ENCODE data around the gene CAMK2N2. TPM values are rescaled to one million over a fixed set of nuclear protein-coding genes. Genes with fewer than 3 reads are reported as not detected.

Gene CAMK2N2
- total RNA-seq, 2 donors from 2014 or later: 0.33 to 1.8 TPM

DNA sequence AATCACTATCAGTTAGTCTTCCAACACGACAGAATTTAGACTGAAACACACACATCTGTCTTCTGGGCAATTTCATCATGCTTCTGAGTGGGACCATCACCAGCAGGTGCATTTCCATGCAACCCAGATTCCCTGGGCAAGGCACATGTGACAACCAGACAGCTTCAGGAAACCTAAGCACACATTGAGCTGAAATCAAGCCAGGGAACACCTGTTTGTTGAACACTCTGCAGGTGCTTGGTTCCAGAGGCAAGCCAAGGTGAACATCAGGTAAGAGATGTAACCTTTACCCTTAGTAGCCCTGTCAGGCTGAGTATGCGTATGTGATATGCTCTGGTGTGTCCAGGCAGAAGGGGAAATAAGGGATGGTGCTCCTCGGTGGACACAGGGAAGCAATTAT is 34.4 kb upstream of the CAMK2N2 start:
- H3K27ac ChIP-seq (ENCODE audit: low read depth, low read length): no peak overlapping the region
- peaks cover 8% of the 10 kb centered on the region for H3K36me3 ChIP-seq (ENCODE audit: control insufficient read depth, insufficient read depth, low read length)
- 78 to 81% methylated on average over 2 to 3 of the region's 3 CpGs for WGBS, 2 experiments (ENCODE audit: insufficient coverage in 1 of 2, insufficient read length in 1 of 2)
- H3K27me3 ChIP-seq (ENCODE audit: control insufficient read depth, insufficient read depth, low read length, poor library complexity, severe bottlenecking): peaks cover 7% of the 10 kb centered on the region
- Mint-ChIP-seq H3K27me3 (ENCODE audit: insufficient read depth) (peaks cover 7% of the 10 kb centered on the region), H3K9me3 (no peaks in the 10 kb centered on the region), H3K4me3 (no peak overlapping the region), H3K27ac (no peak overlapping the region), H3K4me1 (peaks cover 12% of the 10 kb centered on the region), H3K36me3 (ENCODE audit: low read depth) (peaks cover 14% of the 10 kb centered on the region)
- H3K4me3 ChIP-seq (ENCODE audit: low read length): no peak overlapping the region
- DNase-seq: no peak
- TF ChIP-seq, protein P1, sequence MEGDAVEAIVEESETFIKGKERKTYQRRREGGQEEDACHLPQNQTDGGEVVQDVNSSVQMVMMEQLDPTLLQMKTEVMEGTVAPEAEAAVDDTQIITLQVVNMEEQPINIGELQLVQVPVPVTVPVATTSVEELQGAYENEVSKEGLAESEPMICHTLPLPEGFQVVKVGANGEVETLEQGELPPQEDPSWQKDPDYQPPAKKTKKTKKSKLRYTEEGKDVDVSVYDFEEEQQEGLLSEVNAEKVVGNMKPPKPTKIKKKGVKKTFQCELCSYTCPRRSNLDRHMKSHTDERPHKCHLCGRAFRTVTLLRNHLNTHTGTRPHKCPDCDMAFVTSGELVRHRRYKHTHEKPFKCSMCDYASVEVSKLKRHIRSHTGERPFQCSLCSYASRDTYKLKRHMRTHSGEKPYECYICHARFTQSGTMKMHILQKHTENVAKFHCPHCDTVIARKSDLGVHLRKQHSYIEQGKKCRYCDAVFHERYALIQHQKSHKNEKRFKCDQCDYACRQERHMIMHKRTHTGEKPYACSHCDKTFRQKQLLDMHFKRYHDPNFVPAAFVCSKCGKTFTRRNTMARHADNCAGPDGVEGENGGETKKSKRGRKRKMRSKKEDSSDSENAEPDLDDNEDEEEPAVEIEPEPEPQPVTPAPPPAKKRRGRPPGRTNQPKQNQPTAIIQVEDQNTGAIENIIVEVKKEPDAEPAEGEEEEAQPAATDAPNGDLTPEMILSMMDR (conservative IDR thresholded peaks at IDR 0.05): no peak
- H3K9me3 ChIP-seq (ENCODE audit: control insufficient read depth, low read length): no peaks in the 10 kb centered on the region
- no peaks in the 10 kb centered on the region for H3K4me1 ChIP-seq (ENCODE audit: control insufficient read depth, insufficient read depth, low read length)
- H3K9ac ChIP-seq (ENCODE audit: extremely low read depth, low read length, poor library complexity, severe bottlenecking): no peak overlapping the region

DNA sequence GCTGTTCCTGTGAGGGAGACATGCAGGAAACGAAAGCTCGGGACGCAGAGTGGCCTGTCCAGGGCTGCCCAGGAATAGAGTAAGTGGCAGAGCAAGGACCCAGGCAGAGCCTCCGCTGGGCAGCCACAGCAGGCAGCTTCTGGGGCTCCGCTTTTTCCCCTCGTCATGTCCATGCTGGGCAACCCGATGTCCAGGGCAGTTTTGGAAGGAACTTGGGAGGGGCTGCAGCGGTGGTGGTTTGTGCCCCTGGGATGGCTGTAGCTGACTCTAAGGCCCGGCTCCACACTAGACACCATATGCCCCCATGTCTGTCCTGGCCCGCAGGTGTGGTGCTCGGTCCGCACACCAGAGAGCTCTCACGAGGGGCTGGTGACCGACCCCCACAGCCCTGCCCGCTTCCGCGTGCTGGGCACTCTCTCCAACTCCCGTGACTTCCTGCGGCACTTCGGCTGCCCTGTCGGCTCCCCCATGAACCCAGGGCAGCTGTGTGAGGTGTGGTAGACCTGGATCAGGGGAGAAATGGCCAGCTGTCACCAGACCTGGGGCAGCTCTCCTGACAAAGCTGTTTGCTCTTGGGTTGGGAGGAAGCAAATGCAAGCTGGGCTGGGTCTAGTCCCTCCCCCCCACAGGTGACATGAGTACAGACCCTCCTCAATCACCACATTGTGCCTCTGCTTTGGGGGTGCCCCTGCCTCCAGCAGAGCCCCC is 30.5 kb upstream of the CAMK2N2 start:
- DNase-seq: no peak
- no peaks in the 10 kb centered on the region for H3K36me3 Mint-ChIP-seq (ENCODE audit: low read depth)
- WGBS, 2 experiments (ENCODE audit: insufficient coverage in 1 of 2, insufficient read length in 1 of 2): 93 to 95% methylated on average over 4 to 21 of the region's 21 CpGs

DNA sequence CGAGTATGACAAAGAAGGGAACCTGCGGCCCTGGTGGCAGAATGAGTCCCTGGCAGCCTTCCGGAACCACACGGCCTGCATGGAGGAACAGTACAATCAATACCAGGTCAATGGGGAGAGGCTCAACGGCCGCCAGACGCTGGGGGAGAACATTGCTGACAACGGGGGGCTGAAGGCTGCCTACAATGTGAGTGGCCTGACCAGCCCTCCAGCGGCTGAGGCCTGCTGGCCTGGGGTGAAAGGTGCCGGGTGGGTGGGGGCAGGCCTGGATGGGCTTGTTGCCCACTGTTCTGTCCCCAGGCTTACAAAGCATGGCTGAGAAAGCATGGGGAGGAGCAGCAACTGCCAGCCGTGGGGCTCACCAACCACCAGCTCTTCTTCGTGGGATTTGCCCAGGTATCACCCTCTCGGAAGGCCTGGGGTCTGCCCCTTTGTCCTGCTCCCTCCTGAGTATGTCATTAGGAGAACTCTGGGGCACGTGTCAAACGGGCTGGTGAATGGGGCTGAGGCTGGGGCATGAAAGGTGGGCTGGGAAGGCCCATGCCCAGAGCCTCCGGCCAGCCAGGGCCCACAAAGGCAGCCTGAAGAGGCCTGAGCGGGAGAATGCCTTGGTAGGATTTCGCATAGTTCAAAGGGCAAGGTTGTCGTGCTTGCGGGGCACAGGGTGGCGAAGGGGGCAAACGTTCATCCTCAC is 29.8 kb upstream of the CAMK2N2 start:
- no peaks in the 10 kb centered on the region for H3K4me1 ChIP-seq (ENCODE audit: control insufficient read depth, insufficient read depth, low read length)
- H3K4me3 ChIP-seq (ENCODE audit: low read length): no peak overlapping the region
- DNase-seq: no peak
- H3K27me3 ChIP-seq (ENCODE audit: control insufficient read depth, insufficient read depth, low read length, poor library complexity, severe bottlenecking): peaks cover 11% of the 10 kb centered on the region
- no peaks in the 10 kb centered on the region for H3K36me3 ChIP-seq (ENCODE audit: control insufficient read depth, insufficient read depth, low read length)
- TF ChIP-seq, protein P1 (conservative IDR thresholded peaks at IDR 0.05): no peak
- no peak overlapping the region for H3K27ac ChIP-seq (ENCODE audit: low read depth, low read length)
- no peak overlapping the region for H3K4me3 Mint-ChIP-seq
- no peaks in the 10 kb centered on the region for H3K36me3 Mint-ChIP-seq (ENCODE audit: low read depth)
- H3K9me3 ChIP-seq (ENCODE audit: control insufficient read depth, low read length): no peaks in the 10 kb centered on the region
- H3K9me3 Mint-ChIP-seq: no peaks in the 10 kb centered on the region
- H3K27ac Mint-ChIP-seq: no peak overlapping the region
- WGBS, 2 experiments (ENCODE audit: insufficient coverage in 1 of 2, insufficient read length in 1 of 2): 89 to 91% methylated on average over 18 to 22 of the region's 22 CpGs
- H3K9ac ChIP-seq (ENCODE audit: extremely low read depth, low read length, poor library complexity, severe bottlenecking): no peak overlapping the region
- H3K27me3 Mint-ChIP-seq (ENCODE audit: insufficient read depth): peaks cover 15% of the 10 kb centered on the region
- no peaks in the 10 kb centered on the region for H3K4me1 Mint-ChIP-seq

More for the DNA sequence above, 30.5 kb upstream of the CAMK2N2 start:
- no peaks in the 10 kb centered on the region for H3K36me3 ChIP-seq (ENCODE audit: control insufficient read depth, insufficient read depth, low read length)
- H3K27me3 ChIP-seq (ENCODE audit: control insufficient read depth, insufficient read depth, low read length, poor library complexity, severe bottlenecking): peaks cover 7% of the 10 kb centered on the region
- Mint-ChIP-seq H3K9me3 (no peaks in the 10 kb centered on the region), H3K27ac (no peak overlapping the region), H3K4me1 (no peaks in the 10 kb centered on the region), H3K27me3 (ENCODE audit: insufficient read depth) (peaks cover 12% of the 10 kb centered on the region), H3K4me3 (no peak overlapping the region)
- no peaks in the 10 kb centered on the region for H3K4me1 ChIP-seq (ENCODE audit: control insufficient read depth, insufficient read depth, low read length)
- H3K9ac ChIP-seq (ENCODE audit: extremely low read depth, low read length, poor library complexity, severe bottlenecking): no peak overlapping the region
- TF ChIP-seq, protein P1 (conservative IDR thresholded peaks at IDR 0.05): no peak
- no peaks in the 10 kb centered on the region for H3K9me3 ChIP-seq (ENCODE audit: control insufficient read depth, low read length)
- no peak overlapping the region for H3K4me3 ChIP-seq (ENCODE audit: low read length)
- H3K27ac ChIP-seq (ENCODE audit: low read depth, low read length): no peak overlapping the region
